Measurements from ENCODE around the gene YTHDC2. TPM values are rescaled to one million over a fixed set of nuclear protein-coding genes. Genes with fewer than 3 reads are reported as not detected.

YTHDC2 gene
- polyA plus RNA-seq, 1 donor (not counting 4 experiments of a cell fraction or from before 2014, with no cell fraction given), result 15.2 TPM

- H3K79me2 ChIP-seq (ENCODE audit: control insufficient read depth, insufficient read depth, low read length), result peaks cover 2% of the 10 kb centered on the region
- H3K9me3 ChIP-seq (ENCODE audit: control insufficient read depth, low read depth, low read length), result no peaks in the 10 kb centered on the region
- no peak overlapping the region for H2AFZ ChIP-seq (ENCODE audit: control insufficient read depth, low read length)
- H3K4me2 ChIP-seq (ENCODE audit: control insufficient read depth, extremely low read depth, insufficient read depth, low read depth, low read length), result no peak overlapping the region
- no peak overlapping the region for H3K9ac ChIP-seq (ENCODE audit: control insufficient read depth, extremely low read depth, insufficient read depth, low read length)
- H3K9me1 ChIP-seq (ENCODE audit: control insufficient read depth, extremely low read depth, insufficient read depth, low read length), result no peaks in the 10 kb centered on the region
- H3K4me3 ChIP-seq (ENCODE audit: control insufficient read depth in 2 of 3, extremely low read depth in 1 of 3, insufficient read depth in 2 of 3, low read depth in 1 of 3, low read length in 3 of 3), result no peak overlapping the region
- no peak for TF ChIP-seq EZH2 (IDR thresholded peaks at IDR 0.05; ENCODE audit: low read length)
- H3K36me3 ChIP-seq (ENCODE audit: control insufficient read depth in 2 of 2, extremely low read depth in 1 of 2, insufficient read depth in 2 of 2, low read length in 2 of 2), result peaks cover 2 to 4% of the 10 kb centered on the region in 2 experiments
- FAIRE-seq, result no peak
- peaks cover 2% of the 10 kb centered on the region for H3K4me1 ChIP-seq (ENCODE audit: control insufficient read depth, extremely low read depth, insufficient read depth, low read length)
- H4K20me1 ChIP-seq (ENCODE audit: control insufficient read depth, extremely low read depth, insufficient read depth, low read length), result no peaks in the 10 kb centered on the region
- H3K27me3 ChIP-seq (ENCODE audit: control insufficient read depth, extremely low read depth, insufficient read depth, low read length), result no peaks in the 10 kb centered on the region
- dilution Hi-C loops (cut with MboI; ENCODE audit: extremely low pct_ligation_motif_present, low sequenced_read_pairs), result no loop called here
- DNase-seq (ENCODE audit: low read depth, low spot score), result no peak
- no peak overlapping the region for H3K27ac ChIP-seq (ENCODE audit: control insufficient read depth, insufficient read depth, low read length)
These were observed 38.6 kb downstream of the YTHDC2 start for GRCh38 chr5:113552137-113552536.

DNA sequence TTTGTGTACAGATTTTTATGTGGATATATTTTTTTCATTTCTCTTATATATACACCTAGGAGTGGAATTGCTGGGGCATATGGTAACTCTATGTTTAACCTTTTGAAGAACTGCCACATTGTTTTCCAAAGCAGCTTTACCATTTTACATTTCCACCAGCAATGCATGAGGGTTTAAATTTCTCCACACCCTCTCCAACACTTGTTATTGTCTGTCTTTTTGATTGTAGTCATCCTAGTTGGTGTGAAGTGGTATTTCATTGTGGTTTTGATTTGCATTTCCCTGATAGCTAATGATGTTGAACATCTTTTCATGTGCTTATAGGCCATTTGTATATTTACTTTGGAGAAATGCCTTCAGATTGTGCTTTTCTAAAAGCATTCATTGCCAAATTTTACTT is 39.1 kb downstream of the YTHDC2 start:
- H3K27me3 ChIP-seq (ENCODE audit: control insufficient read depth, extremely low read depth, insufficient read depth, low read length), result no peaks in the 10 kb centered on the region
- FAIRE-seq (no peak), DNase-seq (ENCODE audit: low read depth, low spot score) (no peak)
- H4K20me1 ChIP-seq (ENCODE audit: control insufficient read depth, extremely low read depth, insufficient read depth, low read length), result no peaks in the 10 kb centered on the region
- H2AFZ ChIP-seq (ENCODE audit: control insufficient read depth, low read length), result no peak overlapping the region
- TF ChIP-seq, protein P1, sequence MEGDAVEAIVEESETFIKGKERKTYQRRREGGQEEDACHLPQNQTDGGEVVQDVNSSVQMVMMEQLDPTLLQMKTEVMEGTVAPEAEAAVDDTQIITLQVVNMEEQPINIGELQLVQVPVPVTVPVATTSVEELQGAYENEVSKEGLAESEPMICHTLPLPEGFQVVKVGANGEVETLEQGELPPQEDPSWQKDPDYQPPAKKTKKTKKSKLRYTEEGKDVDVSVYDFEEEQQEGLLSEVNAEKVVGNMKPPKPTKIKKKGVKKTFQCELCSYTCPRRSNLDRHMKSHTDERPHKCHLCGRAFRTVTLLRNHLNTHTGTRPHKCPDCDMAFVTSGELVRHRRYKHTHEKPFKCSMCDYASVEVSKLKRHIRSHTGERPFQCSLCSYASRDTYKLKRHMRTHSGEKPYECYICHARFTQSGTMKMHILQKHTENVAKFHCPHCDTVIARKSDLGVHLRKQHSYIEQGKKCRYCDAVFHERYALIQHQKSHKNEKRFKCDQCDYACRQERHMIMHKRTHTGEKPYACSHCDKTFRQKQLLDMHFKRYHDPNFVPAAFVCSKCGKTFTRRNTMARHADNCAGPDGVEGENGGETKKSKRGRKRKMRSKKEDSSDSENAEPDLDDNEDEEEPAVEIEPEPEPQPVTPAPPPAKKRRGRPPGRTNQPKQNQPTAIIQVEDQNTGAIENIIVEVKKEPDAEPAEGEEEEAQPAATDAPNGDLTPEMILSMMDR (optimal IDR thresholded peaks at IDR 0.05 in 1 of 3, IDR thresholded peaks at IDR 0.05 in 1 of 3, conservative IDR thresholded peaks at IDR 0.05 in 1 of 3; ENCODE audit: extremely low read depth in 1 of 3, insufficient read depth in 2 of 3, low read length in 3 of 3), result no peak
- TF ChIP-seq EZH2 (IDR thresholded peaks at IDR 0.05; ENCODE audit: low read length), result no peak
- dilution Hi-C loops (cut with MboI; ENCODE audit: extremely low pct_ligation_motif_present, low sequenced_read_pairs), result no loop called here
- no peak overlapping the region for H3K27ac ChIP-seq (ENCODE audit: control insufficient read depth, insufficient read depth, low read length)
- peaks cover 1 to 4% of the 10 kb centered on the region in 2 experiments for H3K36me3 ChIP-seq (ENCODE audit: control insufficient read depth in 2 of 2, extremely low read depth in 1 of 2, insufficient read depth in 2 of 2, low read length in 2 of 2)
- H3K79me2 ChIP-seq (ENCODE audit: control insufficient read depth, insufficient read depth, low read length), result no peaks in the 10 kb centered on the region
- no peak overlapping the region for H3K4me2 ChIP-seq (ENCODE audit: control insufficient read depth, extremely low read depth, insufficient read depth, low read depth, low read length)
- no peaks in the 10 kb centered on the region for H3K4me1 ChIP-seq (ENCODE audit: control insufficient read depth, extremely low read depth, insufficient read depth, low read length)
- no peak overlapping the region for H3K4me3 ChIP-seq (ENCODE audit: control insufficient read depth in 2 of 3, extremely low read depth in 1 of 3, insufficient read depth in 2 of 3, low read depth in 1 of 3, low read length in 3 of 3)
- H3K9me3 ChIP-seq (ENCODE audit: control insufficient read depth, low read depth, low read length), result no peaks in the 10 kb centered on the region
- no peaks in the 10 kb centered on the region for H3K9me1 ChIP-seq (ENCODE audit: control insufficient read depth, extremely low read depth, insufficient read depth, low read length)
- no peak overlapping the region for H3K9ac ChIP-seq (ENCODE audit: control insufficient read depth, extremely low read depth, insufficient read depth, low read length)

- Histone ChIP-seq H3K9ac (ENCODE audit: control insufficient read depth, extremely low read depth, insufficient read depth, low read length) (no peak overlapping the region), H3K79me2 (ENCODE audit: control insufficient read depth, insufficient read depth, low read length) (no peaks in the 10 kb centered on the region), H4K20me1 (ENCODE audit: control insufficient read depth, extremely low read depth, insufficient read depth, low read length) (no peaks in the 10 kb centered on the region), H3K36me3 (ENCODE audit: control insufficient read depth in 2 of 2, extremely low read depth in 1 of 2, insufficient read depth in 2 of 2, low read length in 2 of 2) (peaks cover 4 to 9% of the 10 kb centered on the region in 2 experiments), H2AFZ (ENCODE audit: control insufficient read depth, low read length) (no peak overlapping the region), H3K27ac (ENCODE audit: control insufficient read depth, insufficient read depth, low read length) (no peak overlapping the region), H3K27me3 (ENCODE audit: control insufficient read depth, extremely low read depth, insufficient read depth, low read length) (no peaks in the 10 kb centered on the region), H3K9me3 (ENCODE audit: control insufficient read depth, low read depth, low read length) (no peaks in the 10 kb centered on the region), H3K4me2 (ENCODE audit: control insufficient read depth, extremely low read depth, insufficient read depth, low read depth, low read length) (no peak overlapping the region), H3K4me3 (ENCODE audit: control insufficient read depth in 2 of 3, extremely low read depth in 1 of 3, insufficient read depth in 2 of 3, low read depth in 1 of 3, low read length in 3 of 3) (no peak overlapping the region), H3K4me1 (ENCODE audit: control insufficient read depth, extremely low read depth, insufficient read depth, low read length) (no peaks in the 10 kb centered on the region), H3K9me1 (ENCODE audit: control insufficient read depth, extremely low read depth, insufficient read depth, low read length) (no peaks in the 10 kb centered on the region)
- no peak for FAIRE-seq
- TF ChIP-seq, protein P1 (optimal IDR thresholded peaks at IDR 0.05 in 1 of 3, IDR thresholded peaks at IDR 0.05 in 1 of 3, conservative IDR thresholded peaks at IDR 0.05 in 1 of 3; ENCODE audit: extremely low read depth in 1 of 3, insufficient read depth in 2 of 3, low read length in 3 of 3), result no peak
- TF ChIP-seq EZH2 (IDR thresholded peaks at IDR 0.05; ENCODE audit: low read length), result no peak
- DNase-seq (ENCODE audit: low read depth, low spot score), result no peak
- dilution Hi-C loops (cut with MboI; ENCODE audit: extremely low pct_ligation_motif_present, low sequenced_read_pairs), result no loop called here
These were observed 49.4 kb downstream of the YTHDC2 start for GRCh38 chr5:113562828-113563400.

Measured in keratinocyte (primary cell).